Cardiac muscle cell (in vitro differentiated cells and primary cell): Measurements from ENCODE around the gene COTL1. TPM values are rescaled to one million over a fixed set of nuclear protein-coding genes. Genes with fewer than 3 reads are reported as not detected.

Experiments used
- DNase-seq, 2 donors: peaks; one replicate each; pipeline versions ENCODE4 v3.0.0 to v3.0.0-alpha.2; 2010 to 2017; ENCODE audit warnings: low read depth in 1 of 2, low spot score in 1 of 2
- H3K27ac ChIP-seq: fragments of 200-600 bp; sonication (generic); 2 replicates; pipeline ENCODE4 v1.5.1; 2016
- H3K27me3 ChIP-seq: fragments of 200-600 bp; sonication (generic); 2 replicates; pipeline ENCODE4 v1.6.0; 2016; ENCODE audit warnings: control low read depth
- H3K36me3 ChIP-seq: fragments of 200-600 bp; sonication (generic); 2 replicates; pipeline ENCODE4 v1.5.1; 2016; ENCODE audit warnings: control low read depth
- H3K4me1 ChIP-seq: fragments of 200-600 bp; sonication (generic); 2 replicates; pipeline ENCODE4 v1.8.1; 2017; ENCODE audit warnings: low read depth, mild to moderate bottlenecking, mixed run types
- H3K4me3 ChIP-seq: fragments of 200-600 bp; sonication (generic); 2 replicates; pipeline ENCODE4 v1.5.1; 2016; ENCODE audit warnings: mild to moderate bottlenecking
- H3K9me3 ChIP-seq: fragments of 200-600 bp; sonication (generic); 2 replicates; pipeline ENCODE4 v1.5.1; 2017; ENCODE audit warnings: low read depth, mild to moderate bottlenecking, control low read depth
- polyA plus RNA-seq: library from polyadenylated mRNA; unstranded; fragments of >200 nt; fragmentation: Nextera tagmentation; extraction: Ambion mirVana; gene quantifications from 2 replicates; pipeline ENCODE4 v1.2.1, GENCODE V29; 2016
- total RNA-seq: library from RNA; depleted of rRNA; stranded (reverse); fragments of >200 nt; gene quantifications from 2 replicates; pipeline ENCODE4 v1.2.3, GENCODE V29; 2016
- TF ChIP-seq, protein P1 (sequence below): IDR thresholded peaks from 2 replicates; pipeline ENCODE4 v1.5.1; 2012; ENCODE audit warnings: low read depth, mild to moderate bottlenecking, low read length

The COTL1 gene
- total and polyA plus RNA-seq, 2 experiments from 2014 or later, result 32.3 to 70.2 TPM

DNA sequence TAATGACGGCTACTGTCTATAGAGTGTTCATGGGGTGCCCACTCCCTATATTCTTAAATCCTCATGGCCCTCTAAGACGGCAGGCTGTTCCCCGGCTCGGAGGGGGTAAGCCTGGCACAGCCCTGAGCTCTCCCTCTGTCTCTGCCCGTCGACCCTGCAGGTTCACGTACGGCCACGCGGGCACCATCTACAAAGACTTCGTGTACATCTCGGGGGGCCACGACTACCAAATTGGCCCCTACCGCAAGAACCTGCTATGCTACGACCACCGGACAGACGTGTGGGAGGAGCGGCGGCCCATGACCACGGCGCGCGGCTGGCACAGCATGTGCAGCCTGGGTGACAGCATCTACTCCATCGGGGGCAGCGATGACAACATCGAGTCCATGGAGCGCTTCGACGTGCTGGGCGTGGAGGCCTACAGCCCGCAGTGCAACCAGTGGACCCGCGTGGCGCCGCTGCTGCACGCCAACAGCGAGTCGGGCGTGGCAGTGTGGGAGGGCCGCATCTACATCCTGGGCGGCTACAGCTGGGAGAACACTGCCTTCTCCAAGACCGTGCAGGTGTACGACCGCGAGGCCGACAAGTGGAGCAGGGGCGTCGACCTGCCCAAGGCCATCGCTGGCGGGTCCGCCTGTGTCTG lies 43.7 kb upstream of the COTL1 start:
- H3K36me3 ChIP-seq, result peaks cover 33% of the 10 kb centered on the region
- TF ChIP-seq, protein P1, sequence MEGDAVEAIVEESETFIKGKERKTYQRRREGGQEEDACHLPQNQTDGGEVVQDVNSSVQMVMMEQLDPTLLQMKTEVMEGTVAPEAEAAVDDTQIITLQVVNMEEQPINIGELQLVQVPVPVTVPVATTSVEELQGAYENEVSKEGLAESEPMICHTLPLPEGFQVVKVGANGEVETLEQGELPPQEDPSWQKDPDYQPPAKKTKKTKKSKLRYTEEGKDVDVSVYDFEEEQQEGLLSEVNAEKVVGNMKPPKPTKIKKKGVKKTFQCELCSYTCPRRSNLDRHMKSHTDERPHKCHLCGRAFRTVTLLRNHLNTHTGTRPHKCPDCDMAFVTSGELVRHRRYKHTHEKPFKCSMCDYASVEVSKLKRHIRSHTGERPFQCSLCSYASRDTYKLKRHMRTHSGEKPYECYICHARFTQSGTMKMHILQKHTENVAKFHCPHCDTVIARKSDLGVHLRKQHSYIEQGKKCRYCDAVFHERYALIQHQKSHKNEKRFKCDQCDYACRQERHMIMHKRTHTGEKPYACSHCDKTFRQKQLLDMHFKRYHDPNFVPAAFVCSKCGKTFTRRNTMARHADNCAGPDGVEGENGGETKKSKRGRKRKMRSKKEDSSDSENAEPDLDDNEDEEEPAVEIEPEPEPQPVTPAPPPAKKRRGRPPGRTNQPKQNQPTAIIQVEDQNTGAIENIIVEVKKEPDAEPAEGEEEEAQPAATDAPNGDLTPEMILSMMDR, result no peak
- no peak overlapping the region for H3K27ac ChIP-seq

DNA sequence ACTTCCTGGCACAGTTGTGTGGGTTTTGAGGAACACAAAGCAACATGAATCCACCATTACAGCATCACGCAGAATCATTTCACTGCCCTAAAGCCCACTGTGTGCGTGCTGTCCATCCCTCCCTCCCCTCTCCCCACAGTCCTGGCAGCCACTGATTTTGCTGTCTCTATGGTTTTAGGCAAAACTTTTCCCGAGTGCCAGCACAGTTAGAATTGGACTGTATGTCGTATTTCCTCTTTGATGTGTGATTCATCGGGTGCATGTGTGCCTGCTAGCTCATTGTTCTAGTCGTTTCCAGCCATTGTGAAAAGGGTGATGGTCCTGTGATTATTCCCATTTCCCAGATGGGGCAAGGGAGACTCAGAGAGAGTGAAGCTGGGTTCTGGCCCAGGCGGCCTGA lies 43.1 kb upstream of the COTL1 start:
- TF ChIP-seq, protein P1, result no peak
- Histone ChIP-seq H3K9me3 (no peaks in the 10 kb centered on the region), H3K4me3 (no peak overlapping the region), H3K27me3 (no peaks in the 10 kb centered on the region), H3K36me3 (peaks cover 33% of the 10 kb centered on the region), H3K4me1 (peaks cover 5% of the 10 kb centered on the region), H3K27ac (no peak overlapping the region)
- no peak for DNase-seq

More for the DNA sequence above, 43.7 kb upstream of the COTL1 start:
- DNase-seq, result no peak
- Histone ChIP-seq H3K27me3 (no peaks in the 10 kb centered on the region), H3K4me3 (no peak overlapping the region), H3K4me1 (peaks cover 5% of the 10 kb centered on the region), H3K9me3 (no peaks in the 10 kb centered on the region)

DNA sequence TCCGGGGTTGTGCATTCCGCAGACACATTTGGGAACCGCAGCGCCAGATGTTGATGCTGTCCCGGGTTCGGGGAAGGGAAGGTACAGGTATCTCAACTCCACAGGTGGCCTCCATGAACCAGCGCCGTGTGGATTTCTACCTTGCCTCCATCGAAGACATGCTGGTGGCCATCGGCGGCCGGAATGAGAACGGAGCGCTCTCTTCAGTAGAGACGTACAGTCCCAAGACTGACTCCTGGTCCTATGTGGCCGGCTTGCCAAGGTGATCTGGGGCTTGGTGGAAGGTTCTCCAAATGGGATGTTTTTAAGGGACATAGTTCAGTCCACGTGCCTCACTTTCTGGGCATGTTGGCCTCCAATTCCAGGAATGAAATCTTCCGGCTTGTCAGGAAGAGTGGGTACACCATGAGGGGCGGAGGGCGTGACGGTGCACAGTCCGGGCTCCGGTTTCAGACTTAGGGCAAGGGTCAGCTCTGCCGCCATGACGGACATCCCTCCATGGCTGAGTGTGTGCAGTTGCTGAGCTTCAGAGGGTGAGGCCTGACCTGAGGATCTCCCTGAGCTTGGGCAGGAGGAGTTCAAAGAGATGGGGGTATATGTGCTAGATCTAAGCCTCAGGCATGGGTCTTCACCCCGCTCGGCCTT lies 41.9 kb upstream of the COTL1 start:
- DNase-seq, result no peak
- H3K9me3 ChIP-seq, result no peaks in the 10 kb centered on the region
- H3K27ac ChIP-seq, result no peak overlapping the region
- H3K4me3 ChIP-seq, result no peak overlapping the region
- no peaks in the 10 kb centered on the region for H3K27me3 ChIP-seq
- H3K36me3 ChIP-seq, result peaks cover 33% of the 10 kb centered on the region
- TF ChIP-seq, protein P1, result no peak
- peaks cover 5% of the 10 kb centered on the region for H3K4me1 ChIP-seq

DNA sequence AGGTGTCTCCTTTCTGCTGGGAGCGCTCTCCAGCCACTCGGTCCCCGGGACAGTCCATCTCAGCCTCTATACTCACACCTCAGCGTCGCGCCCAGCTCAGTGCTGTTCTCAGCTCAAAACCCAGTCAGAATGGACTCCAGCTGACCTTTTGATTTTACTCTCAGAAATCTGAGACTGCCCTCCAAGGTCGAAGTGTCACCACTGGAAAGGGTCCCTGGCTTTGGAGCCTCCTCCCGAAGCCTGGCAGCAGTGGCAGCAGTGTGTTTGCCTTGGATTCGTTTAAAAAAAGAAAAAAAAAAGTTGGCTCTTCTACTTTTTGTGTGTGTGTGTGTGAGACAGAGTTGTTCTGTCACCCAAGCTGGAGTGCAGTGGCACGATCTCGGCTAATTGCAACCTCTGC lies 40.8 kb upstream of the COTL1 start:
- Histone ChIP-seq H3K36me3 (peaks cover 32% of the 10 kb centered on the region), H3K4me3 (no peak overlapping the region), H3K27ac (no peak overlapping the region), H3K9me3 (no peaks in the 10 kb centered on the region), H3K27me3 (no peaks in the 10 kb centered on the region), H3K4me1 (peaks cover 5% of the 10 kb centered on the region)
- no peak for DNase-seq
- TF ChIP-seq, protein P1, result no peak

DNA sequence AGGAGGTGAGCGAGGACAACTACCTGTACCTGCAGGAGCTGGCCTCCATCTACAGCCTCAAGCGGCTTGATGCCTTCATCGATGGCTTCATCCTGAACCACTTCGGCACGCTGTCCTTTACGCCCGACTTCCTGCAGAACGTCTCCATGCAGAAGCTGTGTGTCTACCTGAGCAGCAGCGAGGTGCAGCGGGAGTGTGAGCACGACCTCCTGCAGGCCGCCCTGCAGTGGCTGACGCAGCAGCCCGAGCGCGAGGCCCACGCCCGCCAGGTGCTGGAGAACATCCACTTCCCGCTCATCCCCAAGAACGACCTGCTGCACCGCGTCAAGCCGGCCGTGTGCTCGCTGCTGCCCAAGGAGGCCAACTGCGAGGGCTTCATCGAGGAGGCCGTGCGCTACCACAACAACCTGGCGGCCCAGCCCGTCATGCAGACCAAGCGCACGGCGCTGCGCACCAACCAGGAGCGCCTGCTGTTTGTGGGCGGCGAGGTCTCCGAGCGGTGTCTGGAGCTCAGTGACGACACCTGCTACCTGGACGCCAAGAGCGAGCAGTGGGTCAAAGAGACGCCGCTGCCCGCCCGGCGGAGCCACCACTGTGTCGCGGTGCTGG lies 39.5 kb upstream of the COTL1 start:
- Histone ChIP-seq H3K4me1 (peaks cover 5% of the 10 kb centered on the region), H3K4me3 (no peak overlapping the region), H3K9me3 (no peaks in the 10 kb centered on the region), H3K36me3 (peaks cover 23% of the 10 kb centered on the region), H3K27me3 (no peaks in the 10 kb centered on the region), H3K27ac (no peak overlapping the region)
- TF ChIP-seq, protein P1, result no peak
- DNase-seq, result no peak
